H9 (cell line): Measurements from ENCODE around the gene FADS3. TPM values are rescaled to one million over a fixed set of nuclear protein-coding genes. Genes with fewer than 3 reads are reported as not detected.

ENCODE experiments used
- DNase-seq: peaks from one replicate; pipeline ENCODE4 v3.0.0-alpha.2; 2017
- H2AFZ ChIP-seq: one replicate; pipeline ENCODE4 v1.6.1; 2013; ENCODE audit warnings: mild to moderate bottlenecking, low read length, control low read depth, moderate library complexity
- H2AK5ac ChIP-seq: 2 replicates; pipeline ENCODE4 v1.6.1; 2013; ENCODE audit warnings: low read length, control low read depth, mixed read lengths; ENCODE audit not compliant: insufficient read length
- H2BK120ac ChIP-seq: one replicate; pipeline ENCODE4 v1.6.1; 2013; ENCODE audit warnings: low read depth, mild to moderate bottlenecking, low read length, control low read depth, inconsistent platforms; ENCODE audit not compliant: poor library complexity, severe bottlenecking
- H2BK12ac ChIP-seq: 2 replicates; pipeline ENCODE4 v1.6.1; 2013; ENCODE audit warnings: low read length, control low read depth, mixed read lengths, low read depth; ENCODE audit not compliant: insufficient read length
- H2BK15ac ChIP-seq: 2 replicates; pipeline ENCODE4 v1.6.1; 2013; ENCODE audit warnings: low read depth, low read length, control low read depth
- H2BK20ac ChIP-seq: one replicate; pipeline ENCODE4 v1.6.1; 2013; ENCODE audit warnings: low read depth, mild to moderate bottlenecking, low read length, control low read depth, inconsistent platforms; ENCODE audit not compliant: poor library complexity, severe bottlenecking
- H2BK5ac ChIP-seq: 2 replicates; pipeline ENCODE4 v1.6.1; 2013; ENCODE audit warnings: low read length, control low read depth, mixed read lengths; ENCODE audit not compliant: insufficient read length
- H3K14ac ChIP-seq: 2 replicates; pipeline ENCODE4 v1.6.1; 2013; ENCODE audit warnings: low read length, control low read depth; ENCODE audit not compliant: insufficient read depth
- H3K18ac ChIP-seq: 2 replicates; pipeline ENCODE4 v1.6.1; 2013; ENCODE audit warnings: low read depth, mild to moderate bottlenecking, mixed read lengths, low read length, control low read depth; ENCODE audit not compliant: insufficient read length
- H3K23ac ChIP-seq: 2 replicates; pipeline ENCODE4 v1.6.1; 2013; ENCODE audit warnings: low read length, control low read depth, mixed read lengths, low read depth; ENCODE audit not compliant: insufficient read length
- H3K23me2 ChIP-seq: 2 replicates; pipeline ENCODE4 v1.6.1; 2013; ENCODE audit warnings: low read depth, mild to moderate bottlenecking, mixed read lengths, low read length, control low read depth; ENCODE audit not compliant: insufficient read length, poor library complexity, severe bottlenecking
- H3K27ac ChIP-seq: 2 replicates; pipeline ENCODE4 v1.5.1; 2013; ENCODE audit warnings: low read length, control low read depth, mixed read lengths, low read depth; ENCODE audit not compliant: insufficient read length
- H3K27me3 ChIP-seq: 2 replicates; pipeline ENCODE4 v1.6.1; 2013; ENCODE audit warnings: low read length, control low read depth, inconsistent platforms; ENCODE audit not compliant: insufficient read depth
- H3K4ac ChIP-seq: 2 replicates; pipeline ENCODE4 v1.6.1; 2013; ENCODE audit warnings: low read depth, mild to moderate bottlenecking, control low read depth, inconsistent platforms, low read length, moderate library complexity
- H3K4me1 ChIP-seq: 2 replicates; pipeline ENCODE4 v1.6.1; 2013; ENCODE audit warnings: low read length, control low read depth, inconsistent platforms; ENCODE audit not compliant: insufficient read depth
- H3K4me2 ChIP-seq: 2 replicates; pipeline ENCODE4 v1.6.1; 2013; ENCODE audit warnings: low read length, control low read depth, mixed read lengths; ENCODE audit not compliant: insufficient read length, insufficient read depth
- H3K56ac ChIP-seq: 2 replicates; pipeline ENCODE4 v1.6.1; 2013; ENCODE audit warnings: low read depth, mild to moderate bottlenecking, mixed read lengths, low read length, control low read depth; ENCODE audit not compliant: insufficient read length
- H3K79me1 ChIP-seq: 2 replicates; pipeline ENCODE4 v1.6.1; 2013; ENCODE audit warnings: low read depth, mild to moderate bottlenecking, moderate library complexity, low read length, control low read depth, inconsistent platforms; ENCODE audit not compliant: insufficient read depth, poor library complexity, severe bottlenecking
- H3K79me2 ChIP-seq: 2 replicates; pipeline ENCODE4 v1.6.1; 2013; ENCODE audit warnings: low read length, control low read depth, inconsistent platforms; ENCODE audit not compliant: insufficient read depth
- H3K9ac ChIP-seq: 2 replicates; pipeline ENCODE4 v1.6.1; 2013; ENCODE audit warnings: low read length, control low read depth, mixed read lengths; ENCODE audit not compliant: insufficient read length; ENCODE audit errors: extremely low read depth
- H3K9me3 ChIP-seq: one replicate; pipeline ENCODE4 v1.6.1; 2013; ENCODE audit warnings: low read depth, low read length, inconsistent platforms; ENCODE audit not compliant: control insufficient read depth
- H3T11ph ChIP-seq: one replicate; pipeline ENCODE4 v1.6.1; 2013; ENCODE audit warnings: mild to moderate bottlenecking, low read length, control low read depth, inconsistent platforms
- H4K20me1 ChIP-seq: one replicate; pipeline ENCODE4 v1.6.1; 2013; ENCODE audit not compliant: control insufficient read depth, insufficient read length, insufficient read depth
- H4K5ac ChIP-seq: 2 replicates; pipeline ENCODE4 v1.6.1; 2013; ENCODE audit warnings: low read depth, mild to moderate bottlenecking, mixed read lengths, low read length, control low read depth; ENCODE audit not compliant: insufficient read length
- H4K8ac ChIP-seq: replicated peaks from 2 replicates; pipeline ENCODE4 v1.6.1; 2013; ENCODE audit warnings: low read length, control low read depth, mixed read lengths, low read depth; ENCODE audit not compliant: insufficient read length
- H4K91ac ChIP-seq: 2 replicates; pipeline ENCODE4 v1.6.1; 2013; ENCODE audit warnings: low read depth, mild to moderate bottlenecking, moderate library complexity, mixed read lengths, low read length, control low read depth; ENCODE audit not compliant: insufficient read length
- H3K27ac Mint-ChIP-seq, 3 experiments: 2 replicates in 2 of 3; 3 replicates in 1 of 3; pipeline ENCODE4 v1.8.0; 2020 to 2021; ENCODE audit warnings: mixed read lengths in 3 of 3, mild to moderate bottlenecking in 1 of 3, moderate library complexity in 1 of 3
- H3K27me3 Mint-ChIP-seq: 2 replicates; pipeline ENCODE4 v1.8.0; 2021; ENCODE audit warnings: low read depth, mild to moderate bottlenecking, moderate library complexity, mixed read lengths
- H3K36me3 Mint-ChIP-seq, 3 experiments: 2 replicates in 2 of 3; 3 replicates in 1 of 3; pipeline ENCODE4 v1.8.0; 2020 to 2021; ENCODE audit warnings: low read depth in 3 of 3, mixed read lengths in 3 of 3; ENCODE audit not compliant: insufficient read depth in 1 of 3
- H3K4me1 Mint-ChIP-seq, 2 experiments: 2 replicates each; pipeline ENCODE4 v1.8.0; 2020; ENCODE audit warnings: mixed read lengths in 2 of 2
- H3K4me3 Mint-ChIP-seq, 2 experiments: 2 replicates in 1 of 2; 3 replicates in 1 of 2; pipeline ENCODE4 v1.8.0; 2020 to 2021; ENCODE audit warnings: mild to moderate bottlenecking in 2 of 2, mixed read lengths in 2 of 2, moderate library complexity in 1 of 2
- H3K9me3 Mint-ChIP-seq, 2 experiments: 2 replicates in 1 of 2; 3 replicates in 1 of 2; pipeline ENCODE4 v1.8.0; 2020; ENCODE audit warnings: mild to moderate bottlenecking in 2 of 2, mixed read lengths in 2 of 2, moderate library complexity in 1 of 2
- WGBS: extraction: QIAGEN DNeasy Blood & Tissue Kit; methylation state at CpG from one replicate; pipeline ENCODE4 v1.1.7; 2013; ENCODE audit warnings: missing lambda C conversion rate, low lambda C conversion rate, mixed read lengths; ENCODE audit not compliant: insufficient read length; ENCODE audit errors: extremely low coverage; 5-methylcytosine and 5-hydroxymethylcytosine counted together
- total RNA-seq: library from RNA; stranded (reverse); gene quantifications from 2 replicates; pipeline ENCODE4 v1.2.1, GENCODE V29; 2021
- TF ChIP-seq, protein P1 (sequence below): fragments of 200-600 bp; sonication (generic); conservative IDR thresholded peaks from 3 replicates; pipeline ENCODE4 v1.8.0; 2021; ENCODE audit warnings: antibody characterized with exemption, mild to moderate bottlenecking

FADS3 gene
- total RNA-seq, 1 experiment from 2014 or later = 34.9 TPM

DNA sequence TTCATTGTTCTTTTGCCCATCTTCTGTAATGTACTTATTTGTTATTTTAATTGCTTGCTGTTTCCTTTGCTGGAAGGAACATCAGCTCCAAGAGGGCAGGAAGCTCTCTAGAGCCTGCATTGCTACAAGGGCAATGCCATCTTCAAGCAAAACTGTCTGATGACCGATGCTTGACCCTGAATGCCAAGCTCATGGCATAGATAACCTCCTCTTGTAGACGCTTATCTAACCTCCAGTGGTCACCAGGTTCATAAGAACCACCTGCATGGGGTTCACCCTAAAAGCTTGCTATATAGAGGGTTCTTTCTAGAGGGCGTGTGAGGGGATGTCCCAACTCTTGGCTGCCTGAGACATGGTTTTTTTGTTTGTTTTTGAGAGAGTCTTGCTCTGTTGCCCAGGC lies 16.5 kb downstream of the FADS3 start:
- no peak overlapping the region for H3K56ac ChIP-seq
- Mint-ChIP-seq H3K27me3 (peaks cover 22% of the 10 kb centered on the region), H3K36me3 (peaks cover 0 to 3% (median 0%) of the 10 kb centered on the region in 3 experiments; a peak in 2 of 7 replicates), H3K4me1 (peaks cover 25 to 26% of the 10 kb centered on the region in 2 experiments), H3K27ac (no peak overlapping the region; a peak in 1 of 7 replicates), H3K9me3 (no peaks in the 10 kb centered on the region), H3K4me3 (no peak overlapping the region)
- peaks cover under 1% of the 10 kb centered on the region for H3K23me2 ChIP-seq
- no peak overlapping the region for H2BK5ac ChIP-seq
- H3K14ac ChIP-seq = no peak overlapping the region
- no peak overlapping the region for H2BK12ac ChIP-seq
- H3K4ac ChIP-seq = no peak overlapping the region
- no peak overlapping the region for H3K4me2 ChIP-seq
- H4K5ac ChIP-seq = no peak overlapping the region
- H2BK20ac ChIP-seq = no peak overlapping the region
- TF ChIP-seq, protein P1, sequence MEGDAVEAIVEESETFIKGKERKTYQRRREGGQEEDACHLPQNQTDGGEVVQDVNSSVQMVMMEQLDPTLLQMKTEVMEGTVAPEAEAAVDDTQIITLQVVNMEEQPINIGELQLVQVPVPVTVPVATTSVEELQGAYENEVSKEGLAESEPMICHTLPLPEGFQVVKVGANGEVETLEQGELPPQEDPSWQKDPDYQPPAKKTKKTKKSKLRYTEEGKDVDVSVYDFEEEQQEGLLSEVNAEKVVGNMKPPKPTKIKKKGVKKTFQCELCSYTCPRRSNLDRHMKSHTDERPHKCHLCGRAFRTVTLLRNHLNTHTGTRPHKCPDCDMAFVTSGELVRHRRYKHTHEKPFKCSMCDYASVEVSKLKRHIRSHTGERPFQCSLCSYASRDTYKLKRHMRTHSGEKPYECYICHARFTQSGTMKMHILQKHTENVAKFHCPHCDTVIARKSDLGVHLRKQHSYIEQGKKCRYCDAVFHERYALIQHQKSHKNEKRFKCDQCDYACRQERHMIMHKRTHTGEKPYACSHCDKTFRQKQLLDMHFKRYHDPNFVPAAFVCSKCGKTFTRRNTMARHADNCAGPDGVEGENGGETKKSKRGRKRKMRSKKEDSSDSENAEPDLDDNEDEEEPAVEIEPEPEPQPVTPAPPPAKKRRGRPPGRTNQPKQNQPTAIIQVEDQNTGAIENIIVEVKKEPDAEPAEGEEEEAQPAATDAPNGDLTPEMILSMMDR = no peak
- H3K4me1 ChIP-seq = peaks cover 5% of the 10 kb centered on the region; the same call in 1 of the 2 replicates
- H3K79me2 ChIP-seq = no peaks in the 10 kb centered on the region
- H2AFZ ChIP-seq = no peak overlapping the region
- DNase-seq = no peak
- no peak overlapping the region for H2BK15ac ChIP-seq
- no peak overlapping the region for H4K8ac ChIP-seq
- H3K79me1 ChIP-seq = no peaks in the 10 kb centered on the region
- WGBS = no CpG with 5 or more reads among the region's 3 CpGs
- no peaks in the 10 kb centered on the region for H4K20me1 ChIP-seq
- H4K91ac ChIP-seq = no peak overlapping the region
- H3T11ph ChIP-seq = no peak overlapping the region
- no peaks in the 10 kb centered on the region for H3K9me3 ChIP-seq
- H3K18ac ChIP-seq = no peak overlapping the region
- H2BK120ac ChIP-seq = no peak overlapping the region
- H3K27me3 ChIP-seq = no peaks in the 10 kb centered on the region; the same call in 1 of the 2 replicates
- H3K27ac ChIP-seq = no peak overlapping the region
- no peak overlapping the region for H2AK5ac ChIP-seq
- no peak overlapping the region for H3K23ac ChIP-seq
- H3K9ac ChIP-seq = no peak overlapping the region
